NAMALWA (cell line): ENCODE data around the gene TSFM.

ENCODE experiments used
- DNase-seq: peaks from one replicate; pipeline ENCODE4 v3.0.0-alpha.2; 2015; ENCODE audit warnings: low spot score

TSFM gene

GRCh38 chr12:57834086-57834876, 51.7 kb downstream of the TSFM start:
- no peak for DNase-seq

GRCh38 chr12:57835366-57836288, 53.0 kb downstream of the TSFM start:
- DNase-seq: no peak

- DNase-seq: peak; percentile 48
Measured at GRCh38 chr12:57836442-57837375, 54.1 kb downstream of the TSFM start.

GRCh38 chr12:57837864-57838562, 55.4 kb downstream of the TSFM start:
- DNase-seq: no peak

DNA sequence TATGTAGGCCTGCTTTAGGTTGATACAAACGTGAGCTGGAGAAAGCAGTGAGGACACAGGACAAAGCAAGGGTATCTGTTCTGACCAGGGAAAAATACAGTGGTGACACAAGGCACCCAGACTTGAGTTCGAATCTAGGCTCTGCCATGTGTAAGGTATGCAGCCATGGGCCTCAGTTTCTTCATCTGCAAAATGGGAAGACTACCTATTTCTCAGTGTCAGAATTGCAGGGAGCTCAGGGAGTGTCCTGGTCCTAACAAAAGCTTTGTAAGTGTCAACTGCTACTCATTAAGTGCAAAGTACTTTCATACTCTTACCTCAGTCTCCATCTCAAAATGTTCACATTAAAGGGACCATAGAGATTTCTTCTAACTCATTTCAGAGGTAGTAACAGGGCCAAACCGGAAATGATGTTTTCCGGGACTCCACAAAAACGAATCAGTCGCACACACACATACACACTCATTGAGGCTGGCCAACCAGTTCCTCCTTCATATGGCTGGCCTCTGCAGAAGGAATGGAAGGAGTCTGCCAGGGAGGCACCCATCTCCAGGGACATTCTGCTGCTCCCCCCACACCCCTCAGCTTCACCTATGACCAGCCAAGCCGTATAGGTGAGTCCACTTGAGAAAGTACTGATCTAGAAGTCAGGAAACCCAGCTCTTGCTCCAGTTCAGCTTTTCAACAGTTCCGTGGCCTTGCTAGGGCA, 56.2 kb downstream of the TSFM start:
- no peak for DNase-seq

GRCh38 chr12:57839996-57840395, 57.4 kb downstream of the TSFM start:
- DNase-seq: no peak

DNA sequence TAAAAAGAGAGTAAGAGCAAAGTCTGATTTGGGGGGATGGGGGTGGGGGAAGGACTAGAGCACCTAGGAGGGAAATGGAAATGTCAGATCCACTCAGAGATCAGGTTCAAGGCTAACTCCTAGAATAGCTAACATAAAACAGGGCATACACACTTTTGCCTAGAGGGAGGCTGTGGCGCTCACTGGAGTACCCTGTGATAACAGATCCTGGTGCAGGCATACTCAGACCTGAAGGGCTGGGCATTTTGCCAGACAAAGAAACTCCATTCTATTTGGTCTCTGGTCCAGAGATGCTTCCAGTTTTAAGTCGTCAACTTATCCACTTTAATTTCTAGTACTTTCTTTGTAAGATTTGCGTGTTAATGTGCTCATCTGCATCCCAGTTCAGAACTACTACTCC, 58.1 kb downstream of the TSFM start:
- no peak for DNase-seq

GRCh38 chr12:57841445-57841844, 58.9 kb downstream of the TSFM start:
- no peak for DNase-seq

DNA sequence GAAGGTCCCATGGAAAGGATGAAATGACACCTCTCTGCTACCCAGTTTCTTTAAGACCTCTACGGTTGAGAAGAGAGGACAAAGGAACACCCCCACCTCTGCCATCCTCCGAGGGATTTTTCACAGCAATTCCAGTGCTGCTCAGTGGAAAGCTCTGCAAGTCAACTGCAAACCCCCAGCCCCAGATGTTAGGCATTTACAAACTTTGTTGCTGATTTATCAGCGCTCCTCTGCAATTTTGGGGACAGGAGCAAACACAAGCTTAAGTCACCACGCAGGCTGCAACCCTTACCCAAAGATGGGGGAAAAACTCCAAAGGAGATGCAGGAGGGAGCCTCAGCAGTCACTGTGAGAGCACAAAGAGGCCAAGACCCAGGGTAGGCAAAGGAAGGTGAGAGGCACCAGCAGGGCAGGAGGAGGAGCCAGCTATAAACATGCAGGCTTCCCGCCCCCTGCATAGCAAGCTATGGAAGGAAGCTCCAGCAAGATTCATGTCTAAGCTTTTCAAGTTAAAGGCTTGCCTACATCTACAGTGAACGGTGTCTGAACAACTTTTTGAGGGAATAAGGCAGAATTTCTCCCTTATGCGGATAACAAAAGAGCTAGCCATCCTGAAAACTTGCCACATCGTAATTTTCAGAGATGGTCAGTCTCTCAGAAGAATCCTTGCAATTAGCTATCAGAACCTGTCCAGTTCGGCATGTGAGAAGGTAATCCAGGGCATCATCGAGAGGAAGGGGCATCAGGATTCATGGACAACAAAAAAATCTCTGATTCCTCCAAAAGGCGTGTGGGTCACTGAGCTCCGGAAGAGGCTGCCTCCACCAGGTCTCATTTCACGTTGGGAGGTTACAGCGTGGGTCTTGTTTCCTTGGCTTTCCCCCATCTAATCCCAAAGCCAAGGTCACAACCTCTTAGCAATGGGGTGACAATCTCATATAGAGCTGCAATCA, 60.0 kb downstream of the TSFM start:
- DNase-seq: no peak

DNA sequence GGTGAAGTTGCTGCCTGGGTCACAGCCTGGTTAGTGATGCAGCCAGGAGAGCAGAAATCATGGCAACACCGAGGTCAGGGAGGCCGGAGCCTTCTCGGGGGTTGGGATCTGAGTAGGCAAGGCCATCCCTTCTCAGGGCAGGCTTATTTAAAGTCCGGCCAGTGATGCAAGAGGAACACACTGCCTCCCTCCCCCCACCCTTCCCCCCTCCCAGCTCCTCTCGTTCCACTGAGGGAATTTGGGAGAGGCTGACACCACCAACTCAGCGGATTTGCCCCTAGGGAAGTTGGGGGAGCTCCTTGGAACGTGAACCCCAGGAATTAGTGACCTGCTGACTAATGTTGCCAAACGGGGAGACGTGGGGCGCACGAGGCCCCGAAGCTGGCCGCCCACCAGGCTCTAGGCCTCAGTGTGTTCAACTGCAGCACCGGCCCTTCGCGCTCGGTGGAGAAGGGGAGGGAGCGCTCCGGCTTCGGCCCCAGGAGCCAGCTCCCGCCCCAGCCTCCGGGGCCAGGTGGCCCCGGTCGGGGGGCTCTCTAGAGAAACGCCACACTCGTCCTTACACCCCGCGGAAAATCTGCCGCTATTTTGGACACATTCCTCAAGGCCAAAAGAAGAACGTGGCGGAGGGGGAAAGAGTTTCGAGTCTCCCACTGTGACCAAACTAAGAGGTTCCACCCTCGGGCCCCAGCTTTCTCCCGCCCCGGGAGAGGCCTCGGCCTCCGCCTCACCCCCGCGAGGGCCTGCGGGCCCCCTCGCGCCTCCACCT, 62.3 kb downstream of the TSFM start:
- DNase-seq: peak; percentile 67

- peak; percentile 75 for DNase-seq
Measured at GRCh38 chr12:57845478-57846284, 63.1 kb downstream of the TSFM start.

DNA sequence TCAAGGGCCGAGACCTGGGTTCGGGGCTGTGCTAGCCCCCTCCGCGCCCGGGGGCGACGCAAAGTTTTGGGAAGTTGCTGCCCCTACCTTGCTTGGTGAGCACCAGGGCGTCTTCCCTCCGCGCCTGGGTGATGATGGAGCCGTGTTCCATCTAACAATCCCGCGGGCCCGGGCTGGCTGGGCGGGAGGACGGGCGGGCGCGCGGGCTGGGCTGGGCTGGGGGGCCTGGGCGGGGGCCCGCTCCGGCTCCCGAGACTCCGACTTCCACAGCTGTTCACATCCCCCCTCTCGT, 63.6 kb downstream of the TSFM start:
- DNase-seq: peak; percentile 61

DNA sequence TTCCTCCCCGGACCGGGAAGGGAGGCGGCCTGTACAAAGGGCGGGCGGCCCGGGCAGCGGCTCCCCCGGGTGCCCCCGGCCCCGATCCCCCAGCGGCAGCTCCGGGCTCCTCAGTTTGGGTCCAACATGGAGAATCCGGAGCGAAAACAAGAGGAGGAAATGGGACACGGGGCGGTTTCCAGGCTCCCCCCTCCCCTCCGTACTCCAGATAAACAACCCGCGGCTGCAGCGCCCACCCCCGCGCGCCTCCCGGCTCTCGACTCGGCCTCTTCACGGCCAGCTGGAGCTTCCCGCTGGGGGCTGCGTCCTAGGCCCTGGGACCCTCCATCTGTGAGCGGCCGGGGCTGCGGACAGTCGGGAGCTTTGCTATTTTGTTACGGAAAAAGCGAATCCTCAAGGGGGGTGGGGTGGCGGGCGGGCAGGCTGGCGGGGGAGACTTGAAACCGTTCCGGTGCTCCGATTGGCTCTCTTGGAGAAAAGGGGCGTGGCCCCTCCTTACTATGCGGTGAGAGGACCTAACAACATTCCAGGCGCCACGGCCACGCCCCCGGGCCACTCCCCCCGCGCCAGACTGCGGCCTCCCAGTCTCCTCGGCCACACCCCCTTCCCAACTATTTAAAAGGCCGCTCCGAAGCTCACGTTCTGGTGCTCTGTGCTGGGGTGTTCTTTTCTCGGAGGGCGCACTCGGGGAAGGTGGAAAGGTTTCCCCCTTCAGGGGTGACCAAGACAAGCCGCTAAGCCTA, 64.2 kb downstream of the TSFM start, which contains the start of gene CTDSP2:
CTDSP2 (minus strand) TSS at position 153 of the 743 bp plus-strand sequence. CDS start 294 bp downstream, outside the sequence.
- peak; percentile 92 for DNase-seq
